ENCODE measurements around the gene PLCD1. TPM values are rescaled to one million over a fixed set of nuclear protein-coding genes. Genes with fewer than 3 reads are reported as not detected.

PLCD1 gene
- total RNA-seq, 1 donor = 23.2 TPM

DNA sequence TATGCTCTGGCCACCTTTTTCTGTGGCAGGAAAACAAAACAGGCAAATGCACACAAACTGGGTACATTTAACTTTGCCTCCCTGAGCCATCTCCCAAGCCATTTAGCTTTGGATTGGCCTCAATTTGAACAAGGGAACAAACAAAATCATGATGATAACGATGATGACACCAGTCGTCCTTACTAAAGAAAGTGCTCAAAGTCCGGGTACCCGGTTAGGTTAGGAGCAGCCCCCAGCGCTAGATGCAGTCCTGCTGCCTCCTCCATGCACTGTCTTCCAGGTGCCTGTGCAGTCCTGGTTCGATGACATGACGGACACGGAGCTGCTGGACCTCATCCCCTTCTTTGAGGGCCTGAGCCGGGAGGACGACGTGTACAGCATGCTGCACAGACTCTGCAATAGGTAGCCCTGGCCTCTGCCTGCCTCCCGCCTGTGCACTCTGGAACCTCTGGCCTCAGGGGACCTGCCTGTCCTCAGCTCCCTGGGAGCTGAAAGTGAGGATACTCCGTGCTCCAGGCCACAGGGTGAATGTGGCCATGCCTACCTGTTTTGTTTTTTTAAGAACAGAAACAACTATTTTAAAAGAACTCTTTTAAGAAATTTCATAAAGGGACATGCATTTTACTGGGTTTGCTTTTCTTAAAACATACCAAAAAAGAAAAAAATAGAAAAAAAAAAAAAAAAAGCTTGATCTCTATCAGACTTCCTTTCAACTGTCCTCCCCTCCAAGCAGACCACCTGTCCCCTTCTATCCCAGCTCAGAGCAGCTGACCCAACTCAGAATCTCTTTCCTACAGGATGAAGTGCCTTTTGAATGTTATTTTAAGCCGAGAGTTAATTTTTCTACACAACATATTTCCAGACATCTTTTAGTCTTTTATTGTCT is 48.7 kb downstream of the PLCD1 start:
- H3K4me2 ChIP-seq (ENCODE audit: insufficient read depth, low read length) = no peak overlapping the region
- H3K9me3 ChIP-seq (ENCODE audit: low read depth, low read length) = no peaks in the 10 kb centered on the region
- H3K4me1 ChIP-seq (ENCODE audit: insufficient read depth, low read length) = no peaks in the 10 kb centered on the region
- H4K20me1 ChIP-seq (ENCODE audit: insufficient read depth, low read length) = no peaks in the 10 kb centered on the region
- H3K4me3 ChIP-seq (ENCODE audit: insufficient read depth, low read length) = no peak overlapping the region
- H3K27me3 ChIP-seq (ENCODE audit: insufficient read depth, low read length) = no peaks in the 10 kb centered on the region
- no peak overlapping the region for H2AFZ ChIP-seq (ENCODE audit: low read length)
- H3K27ac ChIP-seq (ENCODE audit: low read depth, low read length) = no peak overlapping the region
- no peak for DNase-seq (ENCODE audit: insufficient read length, low spot score, missing footprints)
- no peak for TF ChIP-seq CTCF (IDR thresholded peaks at IDR 0.05; ENCODE audit: extremely low read depth, low read depth, low read length)
- H3K79me2 ChIP-seq (ENCODE audit: insufficient read depth, low read length) = no peaks in the 10 kb centered on the region
- peaks cover 17% of the 10 kb centered on the region for H3K36me3 ChIP-seq (ENCODE audit: insufficient read depth, low read length)

GRCh38 chr3:37979541-37980461 is 49.6 kb downstream of the PLCD1 start:
- no peaks in the 10 kb centered on the region for H4K20me1 ChIP-seq (ENCODE audit: insufficient read depth, low read length)
- H3K9me3 ChIP-seq (ENCODE audit: low read depth, low read length) = no peaks in the 10 kb centered on the region
- H3K36me3 ChIP-seq (ENCODE audit: insufficient read depth, low read length) = peaks cover 18% of the 10 kb centered on the region
- no peaks in the 10 kb centered on the region for H3K27me3 ChIP-seq (ENCODE audit: insufficient read depth, low read length)
- H3K27ac ChIP-seq (ENCODE audit: low read depth, low read length) = no peak overlapping the region
- no peak overlapping the region for H2AFZ ChIP-seq (ENCODE audit: low read length)
- DNase-seq (ENCODE audit: insufficient read length, low spot score, missing footprints) = no peak
- H3K4me3 ChIP-seq (ENCODE audit: insufficient read depth, low read length) = no peak overlapping the region
- no peak overlapping the region for H3K4me2 ChIP-seq (ENCODE audit: insufficient read depth, low read length)
- TF ChIP-seq CTCF (IDR thresholded peaks at IDR 0.05; ENCODE audit: extremely low read depth, low read depth, low read length) = no peak
- H3K4me1 ChIP-seq (ENCODE audit: insufficient read depth, low read length) = no peaks in the 10 kb centered on the region
- no peaks in the 10 kb centered on the region for H3K79me2 ChIP-seq (ENCODE audit: insufficient read depth, low read length)

GRCh38 chr3:37974121-37975083 is 55.0 kb downstream of the PLCD1 start:
- Histone ChIP-seq H3K27me3 (ENCODE audit: insufficient read depth, low read length) (no peaks in the 10 kb centered on the region), H3K36me3 (ENCODE audit: insufficient read depth, low read length) (peaks cover 10% of the 10 kb centered on the region), H2AFZ (ENCODE audit: low read length) (no peak overlapping the region), H3K4me1 (ENCODE audit: insufficient read depth, low read length) (no peaks in the 10 kb centered on the region), H3K27ac (ENCODE audit: low read depth, low read length) (no peak overlapping the region), H3K9me3 (ENCODE audit: low read depth, low read length) (no peaks in the 10 kb centered on the region), H3K4me3 (ENCODE audit: insufficient read depth, low read length) (no peak overlapping the region), H3K4me2 (ENCODE audit: insufficient read depth, low read length) (no peak overlapping the region), H3K79me2 (ENCODE audit: insufficient read depth, low read length) (no peaks in the 10 kb centered on the region), H4K20me1 (ENCODE audit: insufficient read depth, low read length) (no peaks in the 10 kb centered on the region)
- TF ChIP-seq CTCF (IDR thresholded peaks at IDR 0.05; ENCODE audit: extremely low read depth, low read depth, low read length) = peak; percentile 86
- DNase-seq (ENCODE audit: insufficient read length, low spot score, missing footprints) = no peak
